Inferior parietal cortex (tissue), 1 donor: ENCODE data around the gene WDR17.
"Not testable (repeated sequence)": the region's sequence is repeated elsewhere in the genome, so short reads cannot be mapped to it uniquely, and the experiment has no call there.

Experiments
- DNase-seq: peaks from one replicate; pipeline ENCODE4 v3.0.0-alpha.2; 2016; ENCODE audit errors: extremely low spot score

The WDR17 gene

DNA sequence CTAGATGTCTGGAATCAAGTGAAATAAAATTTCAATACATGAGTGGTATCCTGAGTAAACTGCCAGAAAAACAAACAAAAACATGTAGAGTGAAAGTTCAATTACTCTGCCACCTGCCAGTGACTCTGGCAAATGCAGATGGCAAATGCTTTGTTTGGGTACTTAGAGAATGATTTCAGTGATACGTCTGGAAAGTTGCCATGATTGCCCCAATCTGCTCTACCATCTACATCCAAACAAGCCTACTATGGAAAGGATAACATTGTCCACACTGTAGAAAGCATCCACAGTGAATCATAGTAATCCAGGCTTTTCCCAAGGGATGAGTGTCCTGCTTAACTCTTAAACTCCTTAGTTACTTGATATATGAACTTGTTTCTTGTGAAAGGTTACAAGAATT is 126.3 kb downstream of the WDR17 start:
- no peak for DNase-seq

DNA sequence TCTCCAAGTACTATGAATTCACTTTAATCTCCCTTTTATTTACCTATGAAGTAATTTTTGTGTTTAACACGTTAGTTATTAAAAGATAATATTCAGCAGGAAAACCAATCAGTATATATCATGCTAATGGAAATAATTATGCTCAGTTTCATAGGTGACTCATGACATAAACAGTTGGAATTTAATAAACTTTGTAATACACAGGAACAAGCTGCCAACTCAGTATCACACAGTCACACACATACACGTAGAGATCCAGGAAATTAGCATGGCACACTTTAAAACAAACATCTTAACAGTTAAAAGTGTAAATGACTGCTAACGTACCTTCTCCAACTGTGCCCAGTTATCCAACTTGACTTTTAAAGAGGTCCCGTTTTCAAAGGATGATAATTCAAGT is 127.5 kb downstream of the WDR17 start:
- no peak for DNase-seq

DNA sequence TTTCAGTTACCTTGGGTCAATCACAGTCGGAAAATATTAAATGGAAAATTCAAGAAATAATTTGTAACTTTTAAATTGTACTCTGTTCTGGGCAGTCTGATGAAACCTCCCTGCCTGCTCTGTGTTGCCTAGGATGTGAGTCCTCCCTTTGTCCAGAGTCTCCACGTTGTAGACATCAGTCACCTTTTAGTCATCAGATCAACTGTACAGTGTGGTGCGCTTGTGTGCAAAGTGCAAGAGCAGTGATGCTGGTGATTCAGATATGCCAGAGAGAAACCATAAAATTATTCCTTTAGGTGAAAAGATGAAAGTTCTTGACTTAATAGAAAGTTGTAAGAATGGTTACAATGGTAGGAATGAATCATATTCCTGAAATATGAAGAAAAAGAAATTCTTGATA is 128.3 kb downstream of the WDR17 start:
- DNase-seq, result no peak

DNA sequence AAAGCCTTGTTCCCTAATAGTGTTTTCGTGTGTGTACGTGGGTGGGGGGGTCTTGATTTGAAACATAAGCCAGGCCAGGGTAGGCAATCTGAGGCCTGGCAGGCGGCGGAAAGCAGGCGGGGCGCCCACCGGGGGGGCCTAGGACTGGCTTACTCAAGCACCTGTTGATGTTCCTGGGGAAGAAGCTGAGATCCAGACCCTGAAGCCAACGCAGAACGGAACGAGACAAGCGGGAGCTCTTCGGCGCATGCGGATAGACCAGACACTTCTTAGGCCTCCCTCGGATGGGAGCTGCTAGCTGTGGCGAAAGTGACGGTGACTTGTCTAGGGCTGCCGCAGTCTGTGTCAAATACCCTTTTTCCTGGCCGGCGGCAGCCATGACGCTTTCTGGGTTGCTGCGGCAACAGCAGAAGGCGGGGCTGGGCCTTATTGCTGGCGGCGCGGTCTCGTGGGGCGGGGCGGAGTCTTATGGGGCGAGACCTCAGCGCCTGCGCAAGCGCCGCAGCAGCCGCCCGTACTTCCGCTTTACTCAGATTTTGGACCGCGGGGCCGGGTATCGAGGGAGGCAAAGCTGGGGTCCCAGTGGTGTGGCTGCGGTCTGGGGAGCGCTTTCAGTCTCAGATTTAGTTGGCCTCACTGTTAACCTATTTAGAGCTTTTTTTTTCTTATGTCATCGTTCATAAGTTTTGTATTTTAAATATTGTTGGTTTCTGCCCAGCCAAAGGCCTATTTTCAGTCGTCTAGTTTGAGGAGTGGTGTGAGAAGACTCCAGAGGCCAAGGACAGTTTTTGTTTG is 129.7 kb downstream of the WDR17 start, which contains the start of gene SPATA4:
Gene SPATA4, minus strand, starts transcription at position 402 of the 795 bp plus-strand sequence. Its CDS starts 23 bp downstream, at position 379.
- peak; percentile 91 for DNase-seq

DNA sequence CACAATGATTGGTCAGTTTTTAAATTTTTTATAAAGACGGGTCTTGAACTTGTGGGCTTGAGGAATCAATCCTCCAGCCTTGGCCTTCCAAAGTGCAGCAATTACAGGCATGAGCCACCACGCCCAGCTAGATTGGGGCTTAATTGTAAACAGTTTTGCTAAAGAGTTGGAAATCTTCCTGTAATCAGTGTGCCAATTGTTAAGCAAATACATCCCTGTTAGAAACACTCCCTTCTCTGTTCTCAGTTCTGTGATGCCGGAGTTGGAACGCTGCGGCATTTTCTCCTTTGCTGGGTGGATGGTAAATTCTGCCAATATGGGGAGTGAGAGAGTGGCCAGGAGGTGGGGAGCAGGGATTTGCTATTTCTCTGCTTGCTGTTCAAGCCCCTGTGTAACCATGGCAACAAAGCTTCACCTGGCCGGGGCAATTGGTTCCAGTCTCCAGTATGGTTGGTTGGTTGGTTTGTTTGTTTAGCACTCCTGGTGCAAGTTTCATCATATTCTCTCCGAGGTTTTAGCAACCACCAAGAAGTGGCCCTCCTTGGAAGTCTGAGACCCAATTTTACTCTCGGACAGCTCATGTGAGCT is 132.8 kb downstream of the WDR17 start:
- DNase-seq, result no peak

DNA sequence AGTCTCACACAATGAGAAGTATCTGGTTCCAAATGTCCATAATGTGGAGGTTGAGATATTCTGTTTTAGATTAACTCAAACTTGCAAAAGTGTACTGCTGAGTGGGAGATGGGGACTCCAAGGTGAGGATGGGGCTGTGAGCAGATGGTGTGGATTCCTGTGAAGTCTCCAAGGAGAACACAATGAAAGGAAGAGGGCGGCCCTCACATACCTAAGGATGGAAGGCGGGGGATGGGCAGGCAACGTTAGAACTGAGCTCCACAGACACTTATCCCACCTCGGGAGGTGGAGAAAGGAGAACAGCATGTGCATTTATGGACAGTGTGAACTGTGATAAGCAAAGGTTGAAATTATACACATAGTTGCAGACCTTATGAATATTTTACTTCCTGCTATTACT is 139.7 kb downstream of the WDR17 start:
- DNase-seq, result no peak

DNA sequence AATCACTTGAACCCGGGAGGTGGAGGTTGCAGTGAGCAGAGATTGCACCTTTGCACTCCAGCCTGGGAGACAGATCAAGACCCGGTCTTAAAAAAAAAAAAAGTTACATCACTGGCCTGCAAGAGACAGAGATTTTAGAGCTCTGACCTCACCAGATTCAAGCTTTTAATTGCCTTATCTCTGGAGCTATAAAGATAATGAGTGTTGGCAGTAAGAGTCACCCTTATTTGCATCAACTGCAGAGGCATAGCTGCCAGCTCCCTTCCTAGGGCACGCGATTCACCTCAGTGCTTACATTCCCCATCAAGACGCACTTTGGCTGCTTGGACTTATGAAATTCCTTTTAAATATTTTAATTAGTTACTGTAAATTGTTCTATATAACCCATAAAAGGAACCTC is 142.2 kb downstream of the WDR17 start:
- no peak for DNase-seq

DNA sequence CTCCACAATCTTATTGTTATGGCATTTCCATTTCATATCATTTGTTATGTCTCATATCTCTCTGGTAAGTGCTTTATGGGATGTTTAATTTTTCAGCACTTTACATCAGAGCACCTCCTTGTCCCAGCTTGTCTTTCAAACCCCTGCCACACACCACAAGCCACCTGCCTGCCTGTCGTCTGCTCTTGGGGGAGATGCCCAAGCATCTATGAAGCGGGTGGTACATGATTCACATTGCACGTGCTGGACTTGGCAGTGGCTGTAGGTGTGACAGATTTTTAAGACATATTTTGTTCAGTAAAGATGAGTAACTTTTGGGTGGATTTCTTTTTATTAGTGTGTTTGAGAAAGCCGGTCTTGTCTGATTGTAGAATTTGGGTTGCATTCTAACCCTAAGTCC is 143.9 kb downstream of the WDR17 start:
- DNase-seq, result no peak

DNA sequence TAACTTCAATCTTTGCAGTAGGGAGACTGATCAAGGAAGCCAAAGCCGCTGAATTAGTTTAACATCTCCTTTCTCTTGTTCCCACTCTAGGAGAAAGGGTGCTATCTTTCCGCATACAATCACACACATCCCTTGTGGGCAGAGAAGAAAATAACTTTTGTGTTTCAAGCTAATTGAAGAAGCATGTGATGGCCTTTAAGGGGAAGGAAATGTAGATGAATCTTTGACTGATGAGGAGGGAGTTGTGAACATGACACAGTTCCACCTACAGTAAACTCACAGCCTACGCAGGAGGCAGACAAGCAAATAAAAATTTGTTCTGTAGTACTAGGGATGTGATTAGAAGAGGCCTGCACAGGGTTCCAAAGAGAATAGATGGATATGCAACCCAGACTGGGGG is 144.5 kb downstream of the WDR17 start:
- no peak for DNase-seq

DNA sequence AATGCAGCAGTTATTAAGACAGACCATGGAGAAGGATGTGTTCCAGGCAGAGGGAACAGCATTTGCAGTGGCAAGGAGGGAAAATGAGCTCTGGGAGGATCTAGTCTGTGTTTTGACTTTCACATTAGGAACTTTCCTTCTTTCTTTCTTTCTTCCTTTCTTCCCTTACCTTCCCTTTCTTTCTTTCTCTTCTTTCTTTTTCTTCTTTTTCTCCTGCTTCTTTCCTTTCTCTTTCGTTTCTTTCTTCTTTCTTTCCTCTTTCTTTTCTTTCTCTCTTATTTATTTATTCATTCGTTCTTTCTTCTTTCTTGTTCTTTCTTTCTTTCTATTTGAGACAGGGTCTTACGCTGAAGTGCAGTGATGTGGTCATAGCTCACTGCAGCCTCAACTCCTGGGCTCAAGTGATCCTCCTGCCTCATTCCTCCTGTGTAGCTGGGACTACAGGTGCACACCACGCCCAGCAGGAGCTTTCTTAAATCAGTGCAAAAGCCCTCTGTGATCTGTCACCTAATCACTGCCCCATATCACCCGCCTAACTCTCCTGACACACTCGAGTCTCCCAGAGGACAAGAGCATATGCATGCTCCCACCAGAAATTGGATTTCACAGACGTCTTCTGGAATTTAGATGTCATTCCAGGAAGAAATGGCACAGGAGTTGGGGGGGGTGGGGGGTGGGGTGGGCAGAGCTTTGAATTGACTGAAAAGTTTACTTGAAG is 145.1 kb downstream of the WDR17 start:
- DNase-seq, result no peak

DNA sequence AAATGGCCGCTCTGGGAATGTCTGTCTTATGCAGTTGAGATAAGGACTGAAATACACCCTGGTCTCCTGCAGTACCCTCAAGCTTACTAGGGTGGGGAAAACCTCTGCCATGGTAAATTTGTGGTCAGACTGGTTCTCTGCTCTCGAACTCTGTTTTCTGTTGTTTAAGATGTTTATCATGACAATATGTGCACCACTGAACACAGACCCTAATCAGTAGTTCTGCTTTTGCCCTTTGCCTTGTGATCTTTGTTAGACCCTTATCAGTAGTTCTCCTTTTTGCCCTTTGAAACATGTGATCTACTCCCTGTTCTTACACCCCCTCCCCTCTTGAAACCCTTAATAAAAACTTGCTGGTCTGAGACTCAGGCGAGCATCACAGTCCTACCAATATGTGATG is 146.7 kb downstream of the WDR17 start:
- DNase-seq, result not testable (repeated sequence)

DNA sequence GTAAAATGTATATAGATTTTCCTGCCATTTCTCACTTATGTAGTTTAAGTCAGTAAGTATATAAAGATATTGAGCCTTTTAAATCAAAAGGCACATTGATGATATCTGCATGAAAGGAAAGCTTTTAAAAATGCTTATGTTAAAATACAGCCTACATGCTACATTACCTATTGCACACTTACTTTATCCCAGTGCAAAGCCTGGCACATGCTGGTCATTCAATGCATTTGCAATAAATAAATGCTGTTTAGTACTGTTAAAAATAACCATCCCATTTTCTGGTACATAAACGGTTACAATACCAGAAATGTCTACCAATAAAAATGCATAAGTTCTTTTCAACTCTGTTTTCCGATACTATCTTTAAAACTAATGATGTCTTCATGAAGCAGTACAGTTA is 151.9 kb downstream of the WDR17 start:
- DNase-seq, result no peak

DNA sequence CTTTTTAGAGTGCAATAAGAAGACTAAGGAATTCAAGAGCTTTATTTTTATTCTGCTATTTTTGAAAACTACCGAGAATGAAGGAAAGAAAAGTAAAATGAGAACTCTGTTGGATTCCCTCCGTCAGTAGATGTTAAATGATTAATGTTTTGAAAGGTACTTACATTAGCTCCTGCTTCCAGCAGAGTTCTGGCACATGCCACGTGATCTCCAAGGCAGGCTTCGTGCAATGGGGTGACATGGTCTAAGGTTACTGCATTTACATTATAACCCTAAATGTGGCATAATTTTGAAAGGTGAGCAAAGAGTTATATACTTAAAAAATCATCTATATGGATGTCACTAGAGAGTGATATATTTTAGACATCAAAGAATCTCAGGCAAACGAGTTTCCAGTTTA is 156.5 kb downstream of the WDR17 start:
- DNase-seq, result no peak

DNA sequence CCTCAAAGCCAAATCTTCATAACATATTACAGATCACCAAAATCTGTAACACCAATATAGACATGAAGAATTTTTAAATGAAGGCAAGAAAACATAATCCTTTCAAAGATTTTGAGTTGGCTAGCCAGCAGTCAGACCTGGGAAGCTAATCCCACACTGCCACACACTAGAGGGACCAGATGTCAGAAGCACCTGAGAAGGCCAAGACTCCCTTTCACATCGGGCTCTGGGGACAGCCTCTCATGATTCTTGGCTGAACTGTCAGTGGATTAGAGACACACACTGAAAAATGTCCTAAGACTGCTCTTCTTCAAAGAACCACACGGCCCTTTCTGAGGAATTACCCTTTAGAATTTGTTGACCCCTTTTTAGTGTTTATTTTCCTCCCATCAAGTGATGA is 157.9 kb downstream of the WDR17 start:
- no peak for DNase-seq

DNA sequence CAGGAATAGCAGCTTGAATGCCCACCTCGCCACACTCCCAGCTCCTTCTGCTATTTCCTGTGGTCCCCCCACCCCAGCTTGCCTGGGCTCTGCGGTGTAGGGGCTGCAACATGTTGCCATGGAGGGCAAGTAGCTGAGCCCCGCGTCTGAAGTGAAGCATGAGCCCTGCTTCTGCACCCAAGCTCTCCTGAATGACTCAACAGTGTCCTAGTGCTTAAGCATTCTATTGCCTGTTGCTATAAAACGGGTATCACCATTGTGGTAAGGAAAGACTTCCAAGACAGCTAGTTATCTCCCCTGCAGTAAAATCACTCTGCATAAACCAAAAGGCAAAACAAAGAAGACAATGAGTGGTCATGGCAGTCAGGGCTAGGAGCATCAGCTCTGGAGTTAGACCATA is 161.1 kb downstream of the WDR17 start:
- DNase-seq, result no peak

DNA sequence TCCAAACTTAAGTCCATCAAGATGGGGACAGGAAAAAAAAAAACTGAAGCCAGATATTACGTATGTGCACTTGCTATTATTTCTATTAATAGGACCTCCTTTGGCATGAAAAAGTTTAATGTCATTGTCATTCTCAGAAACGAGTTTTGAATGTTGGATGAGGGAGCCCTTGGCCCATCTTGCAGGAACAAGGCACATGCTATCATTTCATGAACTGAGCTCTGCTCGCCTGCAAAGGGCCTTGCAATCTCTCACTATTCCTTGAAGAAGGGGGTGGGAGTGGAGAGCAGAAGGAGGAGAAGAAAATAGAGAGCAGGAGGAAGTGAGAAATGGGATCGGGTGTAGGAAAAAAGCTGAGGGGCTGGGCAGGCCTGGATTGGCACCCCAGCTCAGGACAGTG is 164.0 kb downstream of the WDR17 start:
- no peak for DNase-seq
